GM12801 (cell line): ENCODE results near the gene TPCN1.

ENCODE experiments used
- CTCF ChIP-seq: IDR thresholded peaks from one replicate; pipeline ENCODE4 v1.5.1; 2011; ENCODE audit warnings: control low read depth; ENCODE audit not compliant: insufficient read length; ENCODE audit errors: extremely low read depth

Gene TPCN1

GRCh38 chr12:113333877-113334785 lies 112.9 kb downstream of the TPCN1 start:
- no peak for TF ChIP-seq CTCF

GRCh38 chr12:113334786-113335539 lies 113.7 kb downstream of the TPCN1 start, which contains the start of gene SLC8B1:
SLC8B1 (minus strand) TSS chr12:113335109; CDS start chr12:113332878, 2,231 bp downstream.
- no peak for TF ChIP-seq CTCF

- no peak for TF ChIP-seq CTCF
These were observed 118.3 kb downstream of the TPCN1 start for GRCh38 chr12:113339540-113339939.

GRCh38 chr12:113340061-113340460 lies 118.8 kb downstream of the TPCN1 start:
- no peak for TF ChIP-seq CTCF

GRCh38 chr12:113341535-113341934 lies 120.3 kb downstream of the TPCN1 start:
- no peak for TF ChIP-seq CTCF

- no peak for TF ChIP-seq CTCF
These were observed 124.1 kb downstream of the TPCN1 start for GRCh38 chr12:113345318-113345717.

GRCh38 chr12:113346353-113346752 lies 125.1 kb downstream of the TPCN1 start:
- no peak for TF ChIP-seq CTCF
